ENCODE results near the gene EOGT.

EOGT gene

GRCh38 chr3:69013253-69014021, at the start of gene EOGT:
Gene EOGT, minus strand, starts transcription at chr3:69013684. Its CDS starts 3,838 bp downstream, at chr3:69009846.
- DNase-seq, result peak; percentile 88

GRCh38 chr3:69059688-69060087, 46.2 kb upstream of the EOGT start:
- DNase-seq, result no peak

- DNase-seq, result no peak
Measured at GRCh38 chr3:69058947-69059224, 45.4 kb upstream of the EOGT start.

- DNase-seq, result no peak
Measured at GRCh38 chr3:69058180-69058946, 44.9 kb upstream of the EOGT start.

GRCh38 chr3:69052472-69052898, 39.0 kb upstream of the EOGT start:
- no peak for DNase-seq

- peak; percentile 47 for DNase-seq
Measured at GRCh38 chr3:69051756-69052471, 38.4 kb upstream of the EOGT start, which contains the start of gene TMF1. Gene TMF1, minus strand, starts transcription at chr3:69052333. Its CDS starts 247 bp downstream, at chr3:69052086.

- no peak for DNase-seq
Measured at GRCh38 chr3:69048990-69049389, 35.5 kb upstream of the EOGT start.

- no peak for DNase-seq
Measured at GRCh38 chr3:69044608-69045007, 31.1 kb upstream of the EOGT start.

GRCh38 chr3:69033470-69033869, 20.0 kb upstream of the EOGT start:
- no peak for DNase-seq

- no peak for DNase-seq
Measured at GRCh38 chr3:69032737-69033136, 19.3 kb upstream of the EOGT start.

GRCh38 chr3:69032142-69032541, 18.7 kb upstream of the EOGT start:
- no peak for DNase-seq

GRCh38 chr3:69031635-69032034, 18.2 kb upstream of the EOGT start:
- DNase-seq, result no peak

- no peak for DNase-seq
Measured at GRCh38 chr3:69020857-69021256, 7.4 kb upstream of the EOGT start.

GRCh38 chr3:69020424-69020823, 6.9 kb upstream of the EOGT start:
- DNase-seq, result no peak

- no peak for DNase-seq
Measured at GRCh38 chr3:69016901-69017300, 3.4 kb upstream of the EOGT start.

GRCh38 chr3:69016102-69016501, 2.6 kb upstream of the EOGT start:
- DNase-seq, result no peak

- no peak for DNase-seq
Measured at GRCh38 chr3:69014022-69014580, 617 bp upstream of the EOGT start.

GRCh38 chr3:69012800-69013252, 658 bp downstream of the EOGT start:
- DNase-seq, result peak; percentile 55

GRCh38 chr3:69012100-69012799, 1.2 kb downstream of the EOGT start:
- DNase-seq, result no peak

GRCh38 chr3:69011096-69011730, 2.3 kb downstream of the EOGT start:
- no peak for DNase-seq

GRCh38 chr3:69009559-69010410, 3.7 kb downstream of the EOGT start:
- DNase-seq, result no peak
